K562 (cell line): ENCODE measurements around the gene CCDC27. TPM values are rescaled to one million over a fixed set of nuclear protein-coding genes. Genes with fewer than 3 reads are reported as not detected.
A peak's percentile ranks its signal among the peaks of the same experiment; 100 is the strongest.

Source experiments
- C11orf30 ChIP-seq: fragments of 450-650 bp; IDR thresholded peaks from 2 replicates; pipeline ENCODE4 v1.6.1; 2016; ENCODE audit warnings: low read depth, mild to moderate bottlenecking
- CBX8 ChIP-seq: fragments of 200-600 bp; sonication (generic); IDR thresholded peaks from 2 replicates; pipeline ENCODE4 v1.6.1; 2012; ENCODE audit warnings: borderline replicate concordance, mixed run types, low read depth, mild to moderate bottlenecking, moderate library complexity, mixed read lengths, low read length, control low read depth, inconsistent platforms; ENCODE audit not compliant: poor library complexity, severe bottlenecking; ENCODE audit errors: extremely low read depth
- CSDE1 ChIP-seq, 2 experiments: fragments of 450-650 bp; IDR thresholded peaks; 2 replicates each; pipeline ENCODE4 v1.6.1; 2016; ENCODE audit warnings: mild to moderate bottlenecking in 1 of 2
- HMG20A ChIP-seq: fragments of 450-650 bp; formaldehyde crosslinking; conservative IDR thresholded peaks from 2 replicates; pipeline ENCODE4 v1.4.0; 2020; ENCODE audit warnings: mild to moderate bottlenecking, mixed read lengths
- JUNB ChIP-seq: fragments of 450-650 bp; formaldehyde crosslinking; conservative IDR thresholded peaks from 2 replicates; pipeline ENCODE4 v1.4.0; 2020; ENCODE audit warnings: mild to moderate bottlenecking
- MBD2 ChIP-seq: sonication (generic); IDR thresholded peaks from 2 replicates; pipeline ENCODE4 v1.6.1; 2016; ENCODE audit warnings: low read depth, borderline replicate concordance
- NBN ChIP-seq: fragments of 450-650 bp; IDR thresholded peaks from 2 replicates; pipeline ENCODE4 v1.6.1; 2016; ENCODE audit warnings: low read depth, mild to moderate bottlenecking
- PHB ChIP-seq: fragments of 250-450 bp; sonication (Bioruptor Pico); IDR thresholded peaks from 2 replicates; pipeline ENCODE4 v1.5.0; 2021
- POLR3A ChIP-seq: IDR thresholded peaks from 2 replicates; pipeline ENCODE4 v1.6.1; 2011; ENCODE audit warnings: borderline replicate concordance, mild to moderate bottlenecking, moderate library complexity; ENCODE audit not compliant: insufficient read length, insufficient read depth; ENCODE audit errors: extremely low read depth
- PPARD ChIP-seq: fragments of 250-450 bp; sonication (Bioruptor Pico); IDR thresholded peaks from 2 replicates; pipeline ENCODE4 v1.8.0; 2022; ENCODE audit warnings: inconsistent platforms, mild to moderate bottlenecking, moderate library complexity
- RBFOX2 ChIP-seq: fragments of 200-400 bp; formaldehyde crosslinking; IDR thresholded peaks from 2 replicates; pipeline ENCODE4 v1.6.1; 2017; ENCODE audit warnings: low read depth, mild to moderate bottlenecking, low read length, moderate library complexity
- STAT5A ChIP-seq: IDR thresholded peaks from 2 replicates; pipeline ENCODE4 v1.6.1; 2012; ENCODE audit warnings: low read length, inconsistent platforms, borderline replicate concordance
- U2AF1 ChIP-seq: fragments of 200-400 bp; formaldehyde crosslinking; optimal IDR thresholded peaks from 2 replicates; pipeline ENCODE3; 2017; ENCODE audit warnings: mild to moderate bottlenecking, low read depth, low read length, moderate library complexity
- ZNF551 ChIP-seq: fragments of 250-450 bp; sonication (Bioruptor Pico); IDR thresholded peaks from 2 replicates; pipeline ENCODE4 v1.5.0; 2021; ENCODE audit warnings: mild to moderate bottlenecking, moderate library complexity
- ZNF717 ChIP-seq: fragments of 250-450 bp; sonication (Bioruptor Pico); IDR thresholded peaks from 2 replicates; pipeline ENCODE4 v1.5.0; 2021
- polyA plus RNA-seq, 8 experiments: library from polyadenylated mRNA; depleted of rRNA in 4 of 8; stranded (reverse) in 5 of 8; unstranded in 3 of 8; fragments of >200 nt; fragmentation: Nextera tagmentation in 2 of 8; fragmentation: Illumina TruSeq in 1 of 8; extraction: Ambion mirVana in 2 of 8; extraction: Trizol in 1 of 8; gene quantifications; 2 replicates each; pipeline versions ENCODE4 v1.2.1 to v1.2.3, GENCODE V29; 2011 to 2014; ENCODE audit warnings: inconsistent platforms in 1 of 8, missing spikeins in 1 of 8
- total RNA-seq, 7 experiments: library from RNA; depleted of rRNA in 6 of 7; stranded (reverse); fragments of >200 nt in 6 of 7; fragmentation: Illumina TruSeq in 2 of 7; extraction: Trizol in 2 of 7; gene quantifications; 2 replicates each; pipeline versions ENCODE4 v1.2.1 to v1.2.3, GENCODE V29; 2011 to 2021; ENCODE audit warnings: low replicate concordance in 1 of 7
- TF ChIP-seq, protein P1 (sequence below): fragments of 450-650 bp; IDR thresholded peaks from 2 replicates; pipeline ENCODE4 v1.6.1; 2017; ENCODE audit warnings: antibody characterized with exemption, mild to moderate bottlenecking
- TF ChIP-seq, protein P2 (sequence below): fragments of 250-450 bp; sonication (Bioruptor Pico); IDR thresholded peaks from 2 replicates; pipeline ENCODE4 v1.8.0; 2022; ENCODE audit warnings: moderate library complexity, mild to moderate bottlenecking, inconsistent platforms
- TF ChIP-seq, protein P3 (sequence below): sonication (generic); formaldehyde crosslinking; IDR thresholded peaks from 2 replicates; pipeline ENCODE4 v1.8.1; 2023; ENCODE audit warnings: mild to moderate bottlenecking, missing genetic modification reagents
- TF ChIP-seq, protein P4 (sequence below): fragments of 450-650 bp; conservative IDR thresholded peaks from 2 replicates; pipeline ENCODE4 v1.6.1; 2016; ENCODE audit warnings: missing genetic modification characterization, low read depth, mild to moderate bottlenecking, control low read depth, missing compliant biosample characterization

The CCDC27 gene
- total and polyA plus RNA-seq, 9 of the 15 experiments (the other 6 are each of a cell fraction or from before 2014, with no cell fraction given), result 0.01 to 0.04 TPM; not detected in 7

DNA sequence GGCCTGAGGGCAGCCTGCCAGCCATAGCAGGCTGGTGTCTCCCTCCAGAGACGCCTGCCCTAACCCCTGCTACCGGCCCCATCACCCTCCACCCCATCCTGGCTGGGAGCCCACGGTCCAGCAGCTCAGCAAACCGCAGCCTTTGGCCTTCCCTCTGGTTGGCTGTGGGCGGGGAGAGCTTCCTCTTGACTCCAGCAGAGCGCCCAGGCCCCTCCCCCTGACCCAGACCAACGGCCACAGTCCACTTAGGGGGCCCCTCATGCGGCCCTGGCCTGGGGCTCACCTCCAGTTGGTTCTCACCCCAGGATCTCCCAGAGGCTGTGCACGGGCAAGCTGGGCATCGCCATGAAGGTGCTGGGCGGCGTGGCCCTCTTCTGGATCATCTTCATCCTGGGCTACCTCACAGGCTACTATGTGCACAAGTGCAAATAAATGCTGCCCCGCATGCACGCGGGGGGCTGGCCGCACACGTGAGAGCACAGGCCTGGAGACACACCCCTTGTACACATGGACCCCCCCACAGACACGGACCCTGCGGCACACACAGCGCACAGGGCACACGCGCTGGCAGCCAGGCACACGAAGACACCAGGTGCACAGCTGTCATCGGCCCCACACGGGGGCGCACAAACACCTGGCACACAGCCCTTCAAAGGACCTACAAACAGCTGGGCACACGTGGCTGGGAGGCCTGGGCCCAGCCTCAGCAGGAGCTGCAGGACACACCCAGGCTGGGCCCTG lies 23.4 kb downstream of the CCDC27 start (continued):
- no peak for TF ChIP-seq HMG20A (CRISPR knock-in tag)
- no peak for TF ChIP-seq ZNF551 (CRISPR knock-in tag)
- no peak for TF ChIP-seq PHB (CRISPR knock-in tag)
- TF ChIP-seq MBD2, result peak; percentile 48; the same call in 1 of the 2 replicates
- TF ChIP-seq RBFOX2, result peak; percentile 68; the same call in 1 of the 2 replicates
- TF ChIP-seq ZNF717, result no peak
- TF ChIP-seq U2AF1, result no peak
- TF ChIP-seq, protein P1, sequence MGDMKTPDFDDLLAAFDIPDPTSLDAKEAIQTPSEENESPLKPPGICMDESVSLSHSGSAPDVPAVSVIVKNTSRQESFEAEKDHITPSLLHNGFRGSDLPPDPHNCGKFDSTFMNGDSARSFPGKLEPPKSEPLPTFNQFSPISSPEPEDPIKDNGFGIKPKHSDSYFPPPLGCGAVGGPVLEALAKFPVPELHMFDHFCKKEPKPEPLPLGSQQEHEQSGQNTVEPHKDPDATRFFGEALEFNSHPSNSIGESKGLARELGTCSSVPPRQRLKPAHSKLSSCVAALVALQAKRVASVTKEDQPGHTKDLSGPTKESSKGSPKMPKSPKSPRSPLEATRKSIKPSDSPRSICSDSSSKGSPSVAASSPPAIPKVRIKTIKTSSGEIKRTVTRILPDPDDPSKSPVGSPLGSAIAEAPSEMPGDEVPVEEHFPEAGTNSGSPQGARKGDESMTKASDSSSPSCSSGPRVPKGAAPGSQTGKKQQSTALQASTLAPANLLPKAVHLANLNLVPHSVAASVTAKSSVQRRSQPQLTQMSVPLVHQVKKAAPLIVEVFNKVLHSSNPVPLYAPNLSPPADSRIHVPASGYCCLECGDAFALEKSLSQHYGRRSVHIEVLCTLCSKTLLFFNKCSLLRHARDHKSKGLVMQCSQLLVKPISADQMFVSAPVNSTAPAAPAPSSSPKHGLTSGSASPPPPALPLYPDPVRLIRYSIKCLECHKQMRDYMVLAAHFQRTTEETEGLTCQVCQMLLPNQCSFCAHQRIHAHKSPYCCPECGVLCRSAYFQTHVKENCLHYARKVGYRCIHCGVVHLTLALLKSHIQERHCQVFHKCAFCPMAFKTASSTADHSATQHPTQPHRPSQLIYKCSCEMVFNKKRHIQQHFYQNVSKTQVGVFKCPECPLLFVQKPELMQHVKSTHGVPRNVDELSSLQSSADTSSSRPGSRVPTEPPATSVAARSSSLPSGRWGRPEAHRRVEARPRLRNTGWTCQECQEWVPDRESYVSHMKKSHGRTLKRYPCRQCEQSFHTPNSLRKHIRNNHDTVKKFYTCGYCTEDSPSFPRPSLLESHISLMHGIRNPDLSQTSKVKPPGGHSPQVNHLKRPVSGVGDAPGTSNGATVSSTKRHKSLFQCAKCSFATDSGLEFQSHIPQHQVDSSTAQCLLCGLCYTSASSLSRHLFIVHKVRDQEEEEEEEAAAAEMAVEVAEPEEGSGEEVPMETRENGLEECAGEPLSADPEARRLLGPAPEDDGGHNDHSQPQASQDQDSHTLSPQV, result peak; percentile 98
- TF ChIP-seq C11orf30, result no peak
- TF ChIP-seq NBN, result peak; percentile 62; the same call in 1 of the 2 replicates
- TF ChIP-seq PPARD (CRISPR knock-in tag), result no peak
- TF ChIP-seq CSDE1 (IDR thresholded peaks at IDR 0.05), result no peak
- no peak for TF ChIP-seq JUNB (CRISPR knock-in tag)
- TF ChIP-seq, protein P2, sequence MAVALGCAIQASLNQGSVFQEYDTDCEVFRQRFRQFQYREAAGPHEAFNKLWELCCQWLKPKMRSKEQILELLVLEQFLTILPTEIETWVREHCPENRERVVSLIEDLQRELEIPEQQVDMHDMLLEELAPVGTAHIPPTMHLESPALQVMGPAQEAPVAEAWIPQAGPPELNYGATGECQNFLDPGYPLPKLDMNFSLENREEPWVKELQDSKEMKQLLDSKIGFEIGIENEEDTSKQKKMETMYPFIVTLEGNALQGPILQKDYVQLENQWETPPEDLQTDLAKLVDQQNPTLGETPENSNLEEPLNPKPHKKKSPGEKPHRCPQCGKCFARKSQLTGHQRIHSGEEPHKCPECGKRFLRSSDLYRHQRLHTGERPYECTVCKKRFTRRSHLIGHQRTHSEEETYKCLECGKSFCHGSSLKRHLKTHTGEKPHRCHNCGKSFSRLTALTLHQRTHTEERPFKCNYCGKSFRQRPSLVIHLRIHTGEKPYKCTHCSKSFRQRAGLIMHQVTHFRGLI, result no peak
- TF ChIP-seq CBX8, result no peak
- TF ChIP-seq, protein P3, sequence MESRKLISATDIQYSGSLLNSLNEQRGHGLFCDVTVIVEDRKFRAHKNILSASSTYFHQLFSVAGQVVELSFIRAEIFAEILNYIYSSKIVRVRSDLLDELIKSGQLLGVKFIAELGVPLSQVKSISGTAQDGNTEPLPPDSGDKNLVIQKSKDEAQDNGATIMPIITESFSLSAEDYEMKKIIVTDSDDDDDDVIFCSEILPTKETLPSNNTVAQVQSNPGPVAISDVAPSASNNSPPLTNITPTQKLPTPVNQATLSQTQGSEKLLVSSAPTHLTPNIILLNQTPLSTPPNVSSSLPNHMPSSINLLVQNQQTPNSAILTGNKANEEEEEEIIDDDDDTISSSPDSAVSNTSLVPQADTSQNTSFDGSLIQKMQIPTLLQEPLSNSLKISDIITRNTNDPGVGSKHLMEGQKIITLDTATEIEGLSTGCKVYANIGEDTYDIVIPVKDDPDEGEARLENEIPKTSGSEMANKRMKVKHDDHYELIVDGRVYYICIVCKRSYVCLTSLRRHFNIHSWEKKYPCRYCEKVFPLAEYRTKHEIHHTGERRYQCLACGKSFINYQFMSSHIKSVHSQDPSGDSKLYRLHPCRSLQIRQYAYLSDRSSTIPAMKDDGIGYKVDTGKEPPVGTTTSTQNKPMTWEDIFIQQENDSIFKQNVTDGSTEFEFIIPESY (CRISPR knock-in tag), result peak; percentile 46; the same call in 1 of the 2 replicates
- TF ChIP-seq, protein P4, sequence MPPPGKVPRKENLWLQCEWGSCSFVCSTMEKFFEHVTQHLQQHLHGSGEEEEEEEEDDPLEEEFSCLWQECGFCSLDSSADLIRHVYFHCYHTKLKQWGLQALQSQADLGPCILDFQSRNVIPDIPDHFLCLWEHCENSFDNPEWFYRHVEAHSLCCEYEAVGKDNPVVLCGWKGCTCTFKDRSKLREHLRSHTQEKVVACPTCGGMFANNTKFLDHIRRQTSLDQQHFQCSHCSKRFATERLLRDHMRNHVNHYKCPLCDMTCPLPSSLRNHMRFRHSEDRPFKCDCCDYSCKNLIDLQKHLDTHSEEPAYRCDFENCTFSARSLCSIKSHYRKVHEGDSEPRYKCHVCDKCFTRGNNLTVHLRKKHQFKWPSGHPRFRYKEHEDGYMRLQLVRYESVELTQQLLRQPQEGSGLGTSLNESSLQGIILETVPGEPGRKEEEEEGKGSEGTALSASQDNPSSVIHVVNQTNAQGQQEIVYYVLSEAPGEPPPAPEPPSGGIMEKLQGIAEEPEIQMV (tag), result no peak
- no peak for TF ChIP-seq POLR3A
- no peak for TF ChIP-seq STAT5A
